Measurements from ENCODE around the gene PRSS57.

GRCh38 chr19:640161-640558 is 55.1 kb downstream of the PRSS57 start:
- no peak for TF ChIP-seq POU6F1 (CRISPR knock-in tag; IDR thresholded peaks at IDR 0.05; ENCODE audit: borderline replicate concordance, low read depth)
- no peak for TF ChIP-seq CSRNP3 (CRISPR knock-in tag; IDR thresholded peaks at IDR 0.05)
- TF ChIP-seq TOX (CRISPR knock-in tag; IDR thresholded peaks at IDR 0.05; ENCODE audit: borderline replicate concordance) = no peak
- no peak for TF ChIP-seq CREB5 (CRISPR knock-in tag; IDR thresholded peaks at IDR 0.05; ENCODE audit: low read depth)
- TF ChIP-seq CSDC2 (CRISPR knock-in tag; IDR thresholded peaks at IDR 0.05) = no peak
